HG03565 (cell line): ENCODE measurements around the gene CEND1.

Source experiments
- ATAC-seq: cut with Tn5 transposase; IDR thresholded peaks from one replicate; pipeline ENCODE4 v1.9.1; 2021; ENCODE audit warnings: mild to moderate bottlenecking, moderate library complexity; ENCODE audit not compliant: unreplicated experiment

CEND1 gene

GRCh38 chr11:789943-790342, at the start of gene CEND1:
Gene CEND1 (minus strand): TSS chr11:790090. CDS start chr11:788576, 1,514 bp downstream.
- ATAC-seq: no peak

- ATAC-seq: no peak
These were observed 49.4 kb upstream of the CEND1 start for GRCh38 chr11:839280-839623.

DNA sequence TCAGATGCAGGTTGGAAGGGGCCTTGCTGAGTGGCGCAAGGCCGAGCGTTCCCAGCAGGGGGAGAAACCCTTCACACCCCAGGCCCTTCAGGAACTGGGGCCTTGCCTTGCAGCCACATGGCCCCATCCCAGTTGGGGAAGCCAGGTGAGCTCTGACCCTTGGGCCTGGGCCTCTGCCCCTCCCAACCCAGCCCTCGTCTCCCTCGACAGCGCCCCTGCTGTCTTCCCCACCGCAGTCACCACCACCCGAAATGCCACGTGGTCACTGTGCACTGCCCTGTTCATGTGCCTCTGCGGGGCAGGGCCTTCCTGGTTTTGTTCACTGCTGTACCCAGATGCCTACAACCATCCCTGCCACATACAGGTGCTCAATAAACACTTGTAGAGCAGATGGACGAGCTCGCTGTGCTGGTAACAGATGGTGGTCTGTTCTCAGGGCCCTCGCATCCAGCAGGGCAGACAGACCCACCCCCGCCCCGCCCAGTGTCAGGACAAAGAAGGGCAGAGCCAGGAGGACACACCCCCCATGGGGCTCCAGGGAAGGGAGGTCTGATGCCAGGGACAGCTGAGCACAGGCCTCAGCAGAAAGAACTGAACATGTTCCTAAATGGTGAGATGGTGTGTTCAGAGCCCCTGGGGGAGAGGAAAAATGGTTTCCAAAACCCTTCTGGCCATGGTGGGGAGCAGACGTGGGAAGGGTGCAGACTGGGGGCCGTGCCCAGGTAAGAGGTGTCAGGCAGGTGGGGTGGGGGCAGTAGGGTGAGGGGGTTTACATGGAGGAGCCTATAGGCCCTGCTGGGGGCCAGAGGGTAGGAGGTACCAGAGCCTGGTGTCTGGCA, 48.8 kb upstream of the CEND1 start:
- ATAC-seq: no peak

GRCh38 chr11:837990-838307, 48.1 kb upstream of the CEND1 start:
- ATAC-seq: no peak

GRCh38 chr11:837189-837989, 47.5 kb upstream of the CEND1 start:
- ATAC-seq: no peak

DNA sequence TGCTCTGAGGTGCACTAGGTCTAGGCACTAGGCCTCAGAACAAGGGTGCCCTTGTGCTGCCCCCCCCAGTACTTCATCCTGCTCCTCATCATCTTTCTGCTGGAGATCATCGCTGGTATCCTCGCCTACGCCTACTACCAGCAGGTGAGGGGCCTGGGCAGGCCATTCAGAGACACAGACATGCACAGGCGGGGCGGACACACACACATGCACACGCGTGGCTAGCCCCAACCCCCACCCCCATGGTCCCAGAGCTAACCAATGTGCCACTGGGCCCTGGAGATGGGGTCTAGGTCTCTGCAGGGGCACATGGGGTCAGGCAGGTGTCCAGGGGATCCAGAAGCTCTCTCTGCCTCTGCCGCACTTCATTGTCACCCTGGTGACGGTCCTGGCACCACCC, 46.8 kb upstream of the CEND1 start:
- no peak for ATAC-seq

DNA sequence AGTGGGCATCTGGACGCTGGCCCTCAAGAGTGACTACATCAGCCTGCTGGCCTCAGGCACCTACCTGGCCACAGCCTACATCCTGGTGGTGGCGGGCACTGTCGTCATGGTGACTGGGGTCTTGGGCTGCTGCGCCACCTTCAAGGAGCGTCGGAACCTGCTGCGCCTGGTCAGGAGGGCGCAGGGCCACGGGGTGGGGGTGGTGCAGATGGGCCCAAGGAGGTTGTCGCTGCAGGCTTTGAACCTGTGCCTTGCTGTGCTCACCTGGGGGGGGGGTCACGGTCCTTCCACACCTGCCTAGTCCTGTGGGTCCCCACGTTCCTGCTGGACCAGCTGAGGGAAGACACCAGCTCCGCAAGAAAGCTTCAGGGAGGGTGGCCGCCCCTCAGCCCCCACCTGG, 46.4 kb upstream of the CEND1 start:
- no peak for ATAC-seq

DNA sequence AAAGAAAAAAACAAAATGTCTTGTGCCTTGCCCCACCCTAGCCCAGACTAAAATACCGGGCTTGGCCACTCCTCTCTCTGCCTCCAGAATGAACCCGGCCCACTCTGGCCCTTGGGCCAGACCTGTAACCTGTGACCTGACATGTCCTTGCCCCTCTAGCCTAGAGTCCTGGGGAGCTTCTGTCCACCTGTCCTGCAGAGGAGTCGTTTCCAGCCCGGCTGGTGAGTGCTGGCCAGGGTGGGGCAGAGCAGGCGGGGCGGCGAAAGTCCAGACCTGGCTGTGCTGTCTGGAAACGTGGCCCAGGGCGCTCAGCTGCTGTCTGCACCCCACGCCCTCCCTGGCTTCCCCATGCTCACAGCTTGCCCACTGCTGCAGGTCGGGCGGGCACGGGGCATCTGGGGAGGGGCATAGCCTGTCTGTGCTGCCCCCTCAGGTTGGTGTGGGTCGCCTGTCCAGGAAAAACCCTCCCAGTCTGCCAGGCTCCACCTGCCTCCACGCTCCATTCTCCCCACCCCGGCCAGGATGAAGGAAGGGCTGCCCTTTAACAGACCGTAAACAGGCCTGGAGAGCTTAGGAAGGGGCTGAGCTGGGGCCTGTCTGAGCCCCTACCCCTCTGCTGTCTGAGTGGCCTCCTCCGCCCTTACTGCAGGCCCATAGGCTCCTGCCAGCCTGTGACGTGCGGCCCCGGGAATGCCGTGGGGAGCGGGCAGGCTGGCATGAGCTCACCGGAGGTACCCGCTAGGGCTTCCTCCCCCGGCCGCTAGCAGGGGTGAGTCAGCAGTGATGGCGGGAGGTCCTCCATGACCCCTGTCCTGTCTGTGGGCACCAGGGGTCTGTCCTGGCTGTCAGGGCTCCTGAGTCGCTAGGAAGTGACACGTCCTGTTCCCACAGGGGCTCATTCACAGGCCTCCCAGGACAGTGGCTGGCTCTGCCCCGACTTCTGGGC, 44.8 kb upstream of the CEND1 start:
- ATAC-seq: no peak

- ATAC-seq: no peak
These were observed 44.0 kb upstream of the CEND1 start for GRCh38 chr11:833849-834311.

GRCh38 chr11:833114-833791, 43.4 kb upstream of the CEND1 start:
- no peak for ATAC-seq

- ATAC-seq: no peak
These were observed 42.7 kb upstream of the CEND1 start, which contains the start of gene CD151 for GRCh38 chr11:832529-833113. Gene CD151 (plus strand): TSS chr11:832952. CDS start chr11:836070, 3,118 bp downstream.

DNA sequence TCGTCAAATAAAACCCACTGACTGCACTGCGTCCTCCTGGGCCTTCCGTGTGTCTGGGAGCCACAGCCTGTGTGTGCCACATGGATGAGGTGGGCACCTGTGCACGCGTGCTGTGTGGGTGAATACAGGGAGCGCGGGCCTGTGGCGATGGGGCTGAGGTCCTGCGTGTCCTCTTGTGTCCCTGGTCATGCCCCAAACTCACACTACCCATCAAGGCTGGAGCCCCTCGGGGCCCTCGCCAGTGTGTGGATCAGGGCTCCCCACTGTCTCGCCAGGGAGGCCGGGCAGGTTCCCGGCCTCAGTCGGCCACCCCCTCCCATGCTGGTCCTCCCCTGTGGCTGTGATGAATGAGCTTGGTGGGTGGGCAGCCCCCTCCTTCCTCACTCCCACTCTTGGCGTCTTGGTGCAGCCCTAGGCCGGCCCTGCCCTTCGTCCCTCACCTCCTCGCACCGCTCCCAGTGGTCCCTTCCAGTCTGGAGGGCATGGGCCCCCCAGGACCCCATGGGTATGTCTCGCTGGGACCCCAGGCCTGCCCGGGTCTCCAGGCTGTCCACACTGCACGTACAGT, 42.2 kb upstream of the CEND1 start:
- no peak for ATAC-seq

DNA sequence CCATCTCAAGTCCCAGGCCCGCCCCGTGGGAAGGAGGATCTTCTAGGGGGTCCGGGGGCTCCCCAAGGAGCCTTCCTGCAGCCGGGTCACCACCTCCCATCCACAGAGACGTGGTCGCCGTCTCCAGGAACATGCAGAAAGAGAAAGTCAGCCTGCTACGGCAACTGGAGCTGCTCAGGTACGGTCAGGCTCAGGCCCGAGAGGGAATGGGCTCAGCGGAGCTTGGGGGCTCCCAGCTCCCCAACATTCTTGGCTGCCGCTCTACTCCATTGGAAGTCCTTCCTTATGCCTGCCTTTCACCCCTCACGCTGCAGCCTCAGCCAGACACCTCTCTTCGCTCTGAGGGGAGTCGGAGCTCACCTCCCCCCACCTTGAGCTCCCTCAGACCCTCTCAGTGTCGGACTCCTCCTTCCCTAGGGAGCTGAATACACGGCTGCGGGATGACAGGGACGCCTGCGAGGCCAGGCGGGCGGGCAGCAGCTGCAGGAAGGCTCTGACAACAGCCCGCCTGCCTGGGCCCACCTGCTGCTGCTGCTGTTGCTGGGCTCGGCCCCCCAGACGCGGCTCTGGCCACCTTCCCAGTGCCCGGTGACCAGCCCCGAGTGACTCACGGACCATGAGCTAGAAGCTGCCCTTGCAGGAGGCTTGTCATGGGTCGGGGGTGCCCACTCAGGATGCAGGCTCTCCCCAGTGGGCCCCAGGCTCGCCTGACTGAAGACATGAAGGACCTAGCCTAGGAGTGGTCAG, 41.4 kb upstream of the CEND1 start:
- no peak for ATAC-seq

- no peak for ATAC-seq
These were observed 40.6 kb upstream of the CEND1 start for GRCh38 chr11:830295-831117.

DNA sequence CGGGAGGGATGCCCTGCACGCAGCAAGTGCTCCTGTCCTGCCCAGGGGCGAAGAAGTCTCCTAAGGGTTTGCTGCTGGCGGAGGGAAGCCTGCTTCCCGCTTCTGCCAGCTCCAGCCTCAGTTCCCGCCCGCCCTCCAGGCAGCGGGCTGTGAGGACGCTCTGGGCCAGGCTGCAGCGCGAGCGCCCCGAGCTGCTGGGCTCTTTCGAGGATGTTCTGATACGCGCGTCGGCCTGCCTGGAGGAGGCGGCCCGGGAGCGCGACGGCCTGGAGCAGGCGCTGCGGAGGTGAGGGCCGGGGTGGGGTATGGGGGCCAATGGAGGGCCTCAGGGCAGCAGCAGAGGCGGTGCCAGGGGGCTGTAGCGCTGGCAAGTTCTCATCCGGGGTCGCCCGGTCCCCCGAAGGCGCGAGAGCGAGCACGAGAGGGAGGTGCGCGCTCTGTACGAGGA, 40.0 kb upstream of the CEND1 start:
- no peak for ATAC-seq

GRCh38 chr11:829176-829846, 39.4 kb upstream of the CEND1 start:
- no peak for ATAC-seq

DNA sequence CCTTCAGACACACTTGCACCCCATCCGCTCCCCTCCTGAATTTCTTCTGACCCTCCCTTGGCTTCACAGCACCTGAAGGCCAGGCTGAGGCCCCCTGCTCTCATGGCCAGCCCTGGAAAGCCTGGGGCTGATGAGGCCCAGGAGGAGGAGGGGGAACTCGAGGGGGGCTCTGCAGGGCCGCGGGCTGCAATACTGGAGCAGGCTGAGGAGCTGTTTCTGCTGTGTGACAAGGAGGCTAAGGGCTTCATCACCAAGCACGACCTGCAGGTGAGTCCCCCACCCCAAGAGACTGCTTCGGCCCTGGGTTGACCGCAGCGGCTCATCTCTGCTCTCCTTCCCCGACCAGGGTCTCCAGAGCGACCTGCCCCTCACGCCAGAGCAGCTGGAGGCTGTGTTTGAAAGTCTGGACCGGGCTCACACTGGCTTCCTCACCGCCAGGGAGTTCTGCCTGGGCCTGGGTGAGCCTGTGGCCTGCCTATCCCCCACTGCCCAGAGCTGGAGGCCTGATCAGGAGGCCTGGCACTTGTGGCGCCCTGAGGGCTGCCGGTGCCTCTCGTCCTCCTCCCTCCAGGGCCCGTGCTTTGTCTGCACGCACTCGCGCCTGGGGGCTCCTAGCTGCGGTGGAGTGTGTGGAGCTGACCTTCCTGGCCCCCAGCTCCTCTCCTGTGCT, 38.8 kb upstream of the CEND1 start:
- no peak for ATAC-seq
